OCI-LY3 (cell line): ENCODE data around the gene ARHGDIB.

Source experiments
- H2AFZ ChIP-seq: fragments of 200-600, 300-600 bp; shearing (Covaris generic); 2 replicates; pipeline ENCODE4 v1.6.0; 2014; ENCODE audit warnings: antibody characterized with exemption, low read depth, low read length
- H3K27ac ChIP-seq: fragments of 200-600, 300-600 bp; sonication (generic); 2 replicates; pipeline ENCODE4 v1.5.1; 2014; ENCODE audit warnings: mild to moderate bottlenecking, low read length, moderate library complexity, mixed read lengths
- H3K27me3 ChIP-seq: fragments of 200-600, 300-600 bp; sonication (generic); 2 replicates; pipeline ENCODE4 v1.6.1; 2014; ENCODE audit warnings: low read depth, low read length, mixed read lengths
- H3K36me3 ChIP-seq: fragments of 200-600, 300-600 bp; sonication (generic); replicated peaks from 2 replicates; pipeline ENCODE3; 2014; ENCODE audit warnings: low read depth, low read length, mixed read lengths
- H3K4me1 ChIP-seq: fragments of 300-600, 200-600 bp; sonication (generic); 2 replicates; pipeline ENCODE4 v1.6.1; 2014; ENCODE audit warnings: low read length, mixed read lengths
- H3K4me2 ChIP-seq: fragments of 200-600, 300-600 bp; sonication (generic); 2 replicates; pipeline ENCODE4 v1.6.1; 2014; ENCODE audit warnings: low read length, mixed read lengths
- H3K4me3 ChIP-seq: fragments of 300-600, 200-600 bp; sonication (generic); 2 replicates; pipeline ENCODE4 v1.5.1; 2014; ENCODE audit warnings: antibody characterized with exemption, mild to moderate bottlenecking, low read length, moderate library complexity
- H3K79me2 ChIP-seq: fragments of 300-600, 200-600 bp; shearing (Covaris generic); 2 replicates; pipeline ENCODE4 v1.6.1; 2014; ENCODE audit warnings: mild to moderate bottlenecking, low read length, mixed read lengths
- H3K9ac ChIP-seq: fragments of 300-600, 200-600 bp; shearing (Covaris generic); 2 replicates; pipeline ENCODE4 v1.6.0; 2014; ENCODE audit warnings: mild to moderate bottlenecking, low read length, moderate library complexity
- H3K9me3 ChIP-seq: fragments of 200-600, 300-600 bp; shearing (Covaris generic); 2 replicates; pipeline ENCODE4 v1.6.1; 2014; ENCODE audit warnings: low read length, mixed read lengths; ENCODE audit not compliant: insufficient read depth
- H4K20me1 ChIP-seq: fragments of 200-600, 300-600 bp; sonication (generic); 2 replicates; pipeline ENCODE4 v1.6.1; 2016; ENCODE audit warnings: low read length, mixed read lengths; ENCODE audit not compliant: insufficient read depth
- CTCF ChIP-seq: fragments of 200-600, 300-600 bp; sonication (generic); IDR thresholded peaks from 2 replicates; pipeline ENCODE4 v1.5.1; 2014; ENCODE audit warnings: antibody characterized with exemption, low read length, low read depth
- EZH2phosphoT487 ChIP-seq: fragments of 200-600 bp; shearing (Covaris generic); IDR thresholded peaks from 2 replicates; pipeline ENCODE4 v1.6.1; 2018; ENCODE audit warnings: antibody characterized with exemption, mixed run types, low read depth

ARHGDIB gene

GRCh38 chr12:14893506-14894250, 67.7 kb downstream of the ARHGDIB start:
- H3K27ac ChIP-seq = no peak overlapping the region
- no peak overlapping the region for H3K4me2 ChIP-seq
- no peaks in the 10 kb centered on the region for H3K36me3 ChIP-seq
- H4K20me1 ChIP-seq = no peaks in the 10 kb centered on the region
- H3K79me2 ChIP-seq = no peaks in the 10 kb centered on the region
- H3K9me3 ChIP-seq = no peaks in the 10 kb centered on the region
- no peaks in the 10 kb centered on the region for H3K4me1 ChIP-seq
- TF ChIP-seq CTCF (no peak), EZH2phosphoT487 (no peak)
- H3K9ac ChIP-seq = no peak overlapping the region
- H3K27me3 ChIP-seq = peaks cover 27% of the 10 kb centered on the region
- no peak overlapping the region for H3K4me3 ChIP-seq
- no peak overlapping the region for H2AFZ ChIP-seq

- no peak overlapping the region for H3K9ac ChIP-seq
- H3K27me3 ChIP-seq = peaks cover 34% of the 10 kb centered on the region
- no peaks in the 10 kb centered on the region for H3K79me2 ChIP-seq
- H4K20me1 ChIP-seq = no peaks in the 10 kb centered on the region
- H3K9me3 ChIP-seq = no peaks in the 10 kb centered on the region
- H3K4me1 ChIP-seq = no peaks in the 10 kb centered on the region
- no peak overlapping the region for H2AFZ ChIP-seq
- H3K36me3 ChIP-seq = no peaks in the 10 kb centered on the region
- H3K4me2 ChIP-seq = no peak overlapping the region
- H3K4me3 ChIP-seq = no peak overlapping the region
- no peak overlapping the region for H3K27ac ChIP-seq
- no peak for TF ChIP-seq EZH2phosphoT487
- peak; percentile 56 for TF ChIP-seq CTCF
Measured at GRCh38 chr12:14892726-14893505, 68.5 kb downstream of the ARHGDIB start.
